Measurements from ENCODE around the gene PTPRE.

The PTPRE gene

GRCh38 chr10:127908106-127908958, 1.4 kb downstream of the PTPRE start:
- no peak for DNase-seq (ENCODE audit: low spot score)

GRCh38 chr10:127908959-127909267, 2.0 kb downstream of the PTPRE start:
- no peak for DNase-seq (ENCODE audit: low spot score)

GRCh38 chr10:127909716-127910463, 3.0 kb downstream of the PTPRE start:
- DNase-seq (ENCODE audit: low spot score), result no peak

- no peak for DNase-seq (ENCODE audit: low spot score)
Measured at GRCh38 chr10:127910464-127910770, 3.5 kb downstream of the PTPRE start.

- no peak for DNase-seq (ENCODE audit: low spot score)
Measured at GRCh38 chr10:127911218-127911866, 4.4 kb downstream of the PTPRE start.

GRCh38 chr10:127911867-127912257, 5.0 kb downstream of the PTPRE start:
- no peak for DNase-seq (ENCODE audit: low spot score)

GRCh38 chr10:127912607-127913367, 5.9 kb downstream of the PTPRE start:
- DNase-seq (ENCODE audit: low spot score), result no peak

- no peak for DNase-seq (ENCODE audit: low spot score)
Measured at GRCh38 chr10:127913368-127913759, 6.5 kb downstream of the PTPRE start.

- DNase-seq (ENCODE audit: low spot score), result no peak
Measured at GRCh38 chr10:127915324-127915723, 8.4 kb downstream of the PTPRE start.

GRCh38 chr10:127916826-127917225, 9.9 kb downstream of the PTPRE start:
- no peak for DNase-seq (ENCODE audit: low spot score)

- DNase-seq (ENCODE audit: low spot score), result no peak
Measured at GRCh38 chr10:127918572-127918971, 11.7 kb downstream of the PTPRE start.

- no peak for DNase-seq (ENCODE audit: low spot score)
Measured at GRCh38 chr10:127919418-127920271, 12.7 kb downstream of the PTPRE start.

- DNase-seq (ENCODE audit: low spot score), result no peak
Measured at GRCh38 chr10:127920306-127921074, 13.6 kb downstream of the PTPRE start.

GRCh38 chr10:127921075-127921752, 14.3 kb downstream of the PTPRE start:
- DNase-seq (ENCODE audit: low spot score), result no peak

GRCh38 chr10:127921753-127922145, 14.8 kb downstream of the PTPRE start:
- DNase-seq (ENCODE audit: low spot score), result no peak

GRCh38 chr10:127922206-127922605, 15.3 kb downstream of the PTPRE start:
- no peak for DNase-seq (ENCODE audit: low spot score)

GRCh38 chr10:127922675-127923366, 15.9 kb downstream of the PTPRE start:
- DNase-seq (ENCODE audit: low spot score), result no peak

GRCh38 chr10:127923646-127924045, 16.7 kb downstream of the PTPRE start:
- DNase-seq (ENCODE audit: low spot score), result no peak

GRCh38 chr10:127925471-127926207, 18.7 kb downstream of the PTPRE start:
- no peak for DNase-seq (ENCODE audit: low spot score)

Data from hematopoietic multipotent progenitor cell treated with erythropoietin and hydrocortisone succinate and interleukin-3 and kit ligand, for 15 days (in vitro differentiated cells).